NCI-H146 treated with DMSO at 0.1 percent for 48 hours (cell line): ENCODE measurements around the gene SF3B2.
"Not testable (repeated sequence)": the region's sequence is repeated elsewhere in the genome, so short reads cannot be mapped to it uniquely, and the experiment has no call there.

Experiments used
- DNase-seq: peaks from one replicate; lab custom pipeline; 2025; ENCODE audit not compliant: unreplicated experiment; lab: John Stamatoyannopoulos, UW

SF3B2 gene, protein sequence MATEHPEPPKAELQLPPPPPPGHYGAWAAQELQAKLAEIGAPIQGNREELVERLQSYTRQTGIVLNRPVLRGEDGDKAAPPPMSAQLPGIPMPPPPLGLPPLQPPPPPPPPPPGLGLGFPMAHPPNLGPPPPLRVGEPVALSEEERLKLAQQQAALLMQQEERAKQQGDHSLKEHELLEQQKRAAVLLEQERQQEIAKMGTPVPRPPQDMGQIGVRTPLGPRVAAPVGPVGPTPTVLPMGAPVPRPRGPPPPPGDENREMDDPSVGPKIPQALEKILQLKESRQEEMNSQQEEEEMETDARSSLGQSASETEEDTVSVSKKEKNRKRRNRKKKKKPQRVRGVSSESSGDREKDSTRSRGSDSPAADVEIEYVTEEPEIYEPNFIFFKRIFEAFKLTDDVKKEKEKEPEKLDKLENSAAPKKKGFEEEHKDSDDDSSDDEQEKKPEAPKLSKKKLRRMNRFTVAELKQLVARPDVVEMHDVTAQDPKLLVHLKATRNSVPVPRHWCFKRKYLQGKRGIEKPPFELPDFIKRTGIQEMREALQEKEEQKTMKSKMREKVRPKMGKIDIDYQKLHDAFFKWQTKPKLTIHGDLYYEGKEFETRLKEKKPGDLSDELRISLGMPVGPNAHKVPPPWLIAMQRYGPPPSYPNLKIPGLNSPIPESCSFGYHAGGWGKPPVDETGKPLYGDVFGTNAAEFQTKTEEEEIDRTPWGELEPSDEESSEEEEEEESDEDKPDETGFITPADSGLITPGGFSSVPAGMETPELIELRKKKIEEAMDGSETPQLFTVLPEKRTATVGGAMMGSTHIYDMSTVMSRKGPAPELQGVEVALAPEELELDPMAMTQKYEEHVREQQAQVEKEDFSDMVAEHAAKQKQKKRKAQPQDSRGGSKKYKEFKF

DNA sequence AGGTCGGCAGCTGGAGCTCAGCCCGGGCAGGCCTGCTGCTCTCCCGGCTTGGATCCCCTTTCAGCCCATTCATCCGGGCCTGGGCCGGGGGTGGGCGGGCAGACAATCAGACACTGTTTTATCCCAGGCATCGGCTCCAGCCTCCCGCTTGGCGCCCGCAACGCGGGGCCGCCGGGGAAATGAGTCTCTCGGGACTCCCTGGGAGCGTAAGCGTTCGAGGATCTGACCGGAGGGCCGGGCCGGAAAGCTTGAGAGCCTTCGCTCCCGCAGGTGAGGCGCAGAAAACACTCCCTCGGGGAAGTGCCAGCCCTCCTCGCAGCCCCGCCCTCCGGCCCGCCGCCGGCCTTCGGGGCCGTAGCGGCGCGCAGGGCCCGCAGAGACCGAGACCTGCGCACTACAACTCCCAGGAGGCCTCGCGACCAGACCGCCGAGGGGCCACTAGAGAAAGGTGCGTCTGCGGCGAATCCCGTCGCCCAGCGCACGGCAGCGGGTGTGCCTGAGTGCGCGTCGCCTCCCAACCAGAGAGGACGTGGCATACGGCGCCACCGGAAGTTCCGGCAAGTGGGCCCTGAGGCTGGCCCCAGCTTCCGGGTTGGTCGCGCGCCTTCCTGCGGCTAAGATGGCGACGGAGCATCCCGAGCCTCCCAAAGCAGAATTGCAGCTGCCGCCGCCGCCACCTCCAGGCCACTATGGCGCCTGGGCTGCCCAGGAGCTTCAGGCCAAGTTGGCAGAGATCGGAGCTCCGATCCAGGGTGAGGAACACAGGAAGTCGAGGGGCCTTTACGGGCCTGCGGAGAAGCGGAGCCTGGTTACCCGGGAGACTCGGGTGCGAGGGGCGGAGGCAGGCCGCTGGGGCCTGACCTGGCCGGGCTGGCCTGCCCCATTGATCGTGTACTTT lies at the start of gene SF3B2:
TSS of gene SF3B2 (plus strand) at position 599 of the 898 bp plus-strand sequence. CDS start at position 620, 21 bp downstream.
- DNase-seq: peak; percentile 91

DNA sequence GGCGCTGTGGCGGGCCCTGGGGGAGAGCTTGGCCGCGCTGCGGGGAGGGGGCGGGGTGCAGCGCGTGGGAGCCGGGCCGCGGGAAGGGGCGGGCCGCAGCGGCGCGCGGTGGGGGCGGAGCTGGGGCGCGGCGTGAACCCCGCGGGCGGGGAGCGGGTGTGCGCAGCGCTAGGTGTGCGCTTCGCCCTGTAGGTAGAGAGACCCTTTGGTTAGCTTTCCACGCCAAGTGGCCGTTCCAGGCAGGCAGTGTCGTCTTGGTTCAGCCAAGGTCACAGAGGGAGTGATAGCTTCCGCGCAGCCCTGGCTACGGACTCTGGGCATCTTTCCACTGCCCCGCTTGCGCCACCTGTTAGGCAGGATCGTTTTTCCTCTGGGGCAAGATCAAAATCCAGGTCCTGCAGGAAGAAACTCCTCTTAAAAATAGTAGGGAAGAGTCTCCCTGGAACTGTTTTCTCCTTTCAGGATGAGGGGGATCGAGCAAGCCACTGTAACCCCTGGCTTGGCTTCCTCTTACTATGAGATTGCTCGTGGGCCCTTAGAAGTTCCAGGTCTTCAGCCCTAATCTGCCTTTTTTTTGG lies 49.4 kb upstream of the SF3B2 start:
- DNase-seq: no peak

DNA sequence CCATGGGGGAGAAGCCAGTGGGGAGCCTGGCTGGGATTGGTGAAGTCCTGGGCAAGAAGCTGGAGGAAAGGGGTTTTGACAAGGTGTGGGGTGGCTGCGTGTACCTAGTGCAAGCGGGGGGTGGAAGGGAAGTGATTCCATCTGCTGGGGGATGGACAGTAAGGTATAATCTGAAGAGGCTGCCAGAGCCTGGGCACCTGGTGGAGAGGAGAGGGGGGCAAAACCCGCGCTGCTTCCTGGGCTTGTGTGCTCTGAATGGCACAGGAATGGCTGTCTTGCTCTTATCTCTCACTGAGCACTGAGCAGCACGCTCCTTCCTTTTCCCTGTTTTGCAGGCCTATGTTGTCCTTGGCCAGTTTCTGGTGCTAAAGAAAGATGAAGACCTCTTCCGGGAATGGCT lies 48.9 kb upstream of the SF3B2 start:
- no peak for DNase-seq

DNA sequence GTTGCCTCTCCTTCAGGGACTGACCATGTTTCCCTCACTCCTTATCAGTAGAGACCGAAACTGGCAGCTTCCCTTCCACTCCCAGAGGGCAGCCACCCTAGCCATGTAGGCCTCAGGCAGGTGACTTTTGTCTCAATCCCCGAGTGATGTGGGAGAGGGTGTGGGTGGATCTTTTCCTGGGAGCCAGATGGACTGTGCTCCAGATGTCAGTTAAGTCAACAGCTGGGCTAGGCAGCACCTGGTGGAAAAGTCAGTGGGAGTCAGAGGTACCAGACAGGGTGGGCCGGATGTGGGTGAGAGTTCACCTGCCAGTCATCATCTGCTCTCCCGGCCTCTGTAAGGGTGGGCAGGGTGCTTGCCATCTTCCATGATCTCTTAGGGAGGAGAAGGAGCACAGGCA lies 48.0 kb upstream of the SF3B2 start:
- DNase-seq: no peak

DNA sequence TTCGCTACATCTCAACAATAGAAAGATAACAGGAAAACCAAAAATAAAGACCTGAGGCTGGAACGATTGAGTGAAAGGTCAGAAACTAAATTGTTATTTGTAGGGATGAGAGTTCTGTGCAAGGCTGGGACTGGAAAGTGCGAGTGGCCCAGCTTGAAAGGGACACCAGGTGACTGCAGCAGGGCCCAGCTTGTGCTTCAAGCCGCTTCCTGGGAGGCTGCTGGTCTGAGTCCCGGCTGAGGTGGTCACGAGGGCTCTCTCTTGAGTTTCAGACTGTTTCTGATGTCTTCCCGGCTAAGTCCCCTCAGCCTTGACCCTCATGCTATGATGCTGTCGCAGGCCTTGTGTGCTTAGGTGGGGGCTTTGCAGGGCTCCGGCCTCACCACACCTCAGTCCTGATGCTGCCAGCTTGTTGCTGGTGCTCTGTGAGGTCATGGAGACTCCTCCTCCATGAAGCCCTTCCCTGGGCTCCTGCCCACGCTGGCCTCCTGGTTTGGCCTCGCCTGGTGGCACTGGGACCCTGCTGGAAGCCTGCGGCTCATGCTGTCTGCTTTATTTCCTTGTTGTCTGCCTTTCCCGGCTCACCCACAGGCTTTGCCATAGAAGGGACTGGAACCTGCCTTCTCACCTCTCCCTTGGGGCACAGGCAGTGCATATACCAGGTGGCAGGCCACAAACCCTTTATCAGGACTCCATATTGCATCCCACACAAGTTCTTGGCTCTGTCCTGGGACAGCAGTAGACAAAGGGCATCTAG lies 45.9 kb upstream of the SF3B2 start:
- no peak for DNase-seq

DNA sequence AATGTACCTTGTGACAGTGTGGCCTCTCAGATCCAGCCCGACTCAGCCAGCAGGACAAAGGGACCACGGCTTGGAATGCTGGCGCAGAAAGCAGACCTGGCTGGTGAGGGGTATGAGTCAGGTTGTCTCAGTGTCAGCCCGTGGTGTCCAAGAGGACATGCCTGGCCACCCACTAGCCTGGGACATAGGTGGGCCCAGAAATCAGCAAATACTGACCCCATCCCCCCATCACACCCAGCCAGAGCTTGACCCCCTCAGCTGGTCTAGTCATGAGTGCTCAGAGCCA lies 45.3 kb upstream of the SF3B2 start:
- no peak for DNase-seq

DNA sequence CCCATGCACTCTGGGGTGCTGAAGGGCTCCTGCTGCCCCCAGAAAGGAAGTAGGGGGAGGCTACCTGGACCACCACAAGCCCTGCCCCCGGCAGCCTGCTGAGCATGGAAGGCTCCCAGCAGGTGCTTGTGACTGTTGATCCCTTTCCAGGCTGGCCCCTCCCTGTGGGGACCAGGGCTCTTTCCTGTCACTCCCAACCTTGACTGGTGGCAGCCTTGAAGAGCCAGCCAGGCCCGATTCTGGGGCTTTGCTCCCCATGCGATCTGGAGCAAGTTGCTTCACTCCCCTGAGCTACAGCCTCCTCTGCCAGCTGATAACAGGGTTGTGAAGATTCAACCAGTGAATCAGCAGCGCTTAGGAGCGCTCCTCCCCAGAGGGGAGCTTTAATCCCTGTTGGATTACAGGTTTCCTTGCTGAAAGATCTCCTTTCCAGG lies 44.9 kb upstream of the SF3B2 start:
- no peak for DNase-seq

DNA sequence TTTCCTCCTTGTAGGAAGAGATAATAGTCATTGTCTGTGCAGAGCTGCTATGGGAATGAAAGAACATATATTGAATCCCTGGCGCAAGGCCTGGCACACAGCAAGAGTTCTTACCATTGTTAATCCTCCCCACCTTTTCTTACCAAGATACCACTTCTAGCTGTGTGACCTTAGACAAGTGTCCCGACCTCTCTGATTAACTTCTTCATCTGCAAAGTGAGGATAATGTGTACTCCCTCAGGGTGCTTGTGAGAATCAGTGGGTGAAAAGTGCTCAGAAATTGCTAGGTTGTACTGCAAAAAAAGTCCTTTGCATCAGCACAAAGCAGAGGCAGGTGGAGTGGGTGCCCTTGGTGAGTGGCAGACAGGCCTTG lies 44.1 kb upstream of the SF3B2 start:
- no peak for DNase-seq

DNA sequence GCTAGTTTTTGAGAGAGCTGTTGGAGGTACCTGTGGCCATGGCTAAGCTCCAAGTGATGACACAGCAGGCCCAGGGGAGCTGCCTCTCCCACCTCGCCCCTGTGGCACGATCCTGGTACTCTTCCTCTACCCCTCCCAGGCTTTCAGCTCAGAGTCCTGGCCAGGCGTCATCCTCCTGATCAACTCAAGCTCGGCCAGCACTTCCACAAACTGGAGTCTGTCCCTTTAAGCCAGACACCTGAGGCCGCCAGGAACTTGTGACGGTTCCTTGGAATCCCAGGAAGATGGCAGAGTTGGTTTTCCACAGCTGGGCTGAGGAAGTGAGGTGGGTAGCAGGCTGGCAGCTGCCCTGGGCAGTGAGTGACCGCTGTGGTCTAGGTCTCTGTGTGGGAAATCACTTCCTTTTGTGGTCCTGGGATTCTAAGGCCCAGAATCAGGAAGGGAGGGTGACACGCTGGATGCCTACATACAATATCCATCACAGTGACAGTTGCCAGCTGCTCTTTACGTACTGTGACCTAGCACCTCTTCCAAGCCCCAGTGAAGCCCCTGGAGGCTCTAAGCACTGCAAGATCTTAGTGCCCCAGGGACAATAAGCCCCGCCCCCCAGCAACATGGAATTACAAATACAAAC lies 43.6 kb upstream of the SF3B2 start:
- DNase-seq: no peak

DNA sequence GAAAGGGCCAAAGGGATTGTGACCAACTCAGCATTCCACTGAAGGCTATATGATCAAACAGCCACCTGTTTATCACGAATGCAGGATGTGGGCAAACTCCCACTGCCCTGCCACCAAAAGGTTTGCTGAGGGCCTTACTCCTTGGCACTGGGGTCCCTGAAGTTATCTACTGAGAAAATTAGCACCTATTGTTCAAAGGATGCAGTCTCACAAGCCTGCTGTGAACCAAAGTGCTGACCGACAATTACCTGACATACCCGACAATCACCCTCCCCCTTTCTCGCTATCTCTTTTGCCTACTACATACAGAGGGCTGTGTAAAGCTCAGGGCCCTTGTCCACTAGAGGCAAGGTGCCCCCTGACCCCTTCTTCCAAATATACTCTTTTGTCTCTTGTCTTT lies 42.1 kb upstream of the SF3B2 start:
- not testable (repeated sequence) for DNase-seq

DNA sequence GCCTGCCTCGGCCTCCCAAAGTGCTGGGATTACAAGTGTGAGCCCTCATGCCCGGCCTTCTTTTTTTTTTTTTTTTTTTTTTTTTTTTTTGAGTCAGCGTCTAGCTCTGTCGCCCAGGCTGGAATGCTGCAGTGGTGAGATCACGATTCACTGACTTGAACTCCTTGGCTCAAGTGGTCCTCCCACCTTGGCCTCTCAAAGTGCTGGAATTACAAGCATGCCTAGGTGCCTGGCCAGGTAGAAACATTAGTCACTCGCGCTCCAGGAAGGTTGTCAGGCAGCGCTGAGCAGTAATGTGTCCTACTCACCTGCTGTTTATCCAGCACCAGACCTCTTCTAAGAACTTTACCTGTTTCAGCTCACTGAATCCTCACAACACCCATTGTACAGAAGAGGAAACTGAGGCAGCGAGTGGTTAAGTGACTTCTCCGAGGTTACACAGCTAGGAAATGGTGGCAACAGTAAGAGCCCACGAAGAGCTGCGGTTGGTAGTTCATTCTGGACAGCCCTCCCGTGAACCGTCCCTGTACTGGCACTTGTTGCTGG lies 40.9 kb upstream of the SF3B2 start:
- no peak for DNase-seq

DNA sequence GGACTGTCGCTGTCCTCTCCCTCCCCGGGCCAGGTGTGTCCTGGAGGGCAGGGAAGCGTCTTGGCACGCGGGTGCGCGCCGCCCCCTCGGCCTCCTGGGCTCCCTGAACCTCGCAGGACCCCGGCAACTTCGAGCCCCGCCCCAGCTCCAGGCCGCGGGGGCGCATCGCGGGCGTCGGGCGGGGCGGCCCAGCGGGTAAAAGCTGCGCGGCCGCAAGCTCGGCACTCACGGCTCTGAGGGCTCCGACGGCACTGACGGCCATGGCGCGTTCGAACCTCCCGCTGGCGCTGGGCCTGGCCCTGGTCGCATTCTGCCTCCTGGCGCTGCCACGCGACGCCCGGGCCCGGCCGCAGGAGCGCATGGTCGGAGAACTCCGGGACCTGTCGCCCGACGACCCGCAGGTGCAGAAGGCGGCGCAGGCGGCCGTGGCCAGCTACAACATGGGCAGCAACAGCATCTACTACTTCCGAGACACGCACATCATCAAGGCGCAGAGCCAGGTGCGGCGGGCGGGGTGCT lies 40.3 kb upstream of the SF3B2 start, which contains the start of gene CST6:
TSS of gene CST6 (plus strand) at position 224 of the 519 bp plus-strand sequence. CDS start at position 261, 37 bp downstream.
- no peak for DNase-seq

DNA sequence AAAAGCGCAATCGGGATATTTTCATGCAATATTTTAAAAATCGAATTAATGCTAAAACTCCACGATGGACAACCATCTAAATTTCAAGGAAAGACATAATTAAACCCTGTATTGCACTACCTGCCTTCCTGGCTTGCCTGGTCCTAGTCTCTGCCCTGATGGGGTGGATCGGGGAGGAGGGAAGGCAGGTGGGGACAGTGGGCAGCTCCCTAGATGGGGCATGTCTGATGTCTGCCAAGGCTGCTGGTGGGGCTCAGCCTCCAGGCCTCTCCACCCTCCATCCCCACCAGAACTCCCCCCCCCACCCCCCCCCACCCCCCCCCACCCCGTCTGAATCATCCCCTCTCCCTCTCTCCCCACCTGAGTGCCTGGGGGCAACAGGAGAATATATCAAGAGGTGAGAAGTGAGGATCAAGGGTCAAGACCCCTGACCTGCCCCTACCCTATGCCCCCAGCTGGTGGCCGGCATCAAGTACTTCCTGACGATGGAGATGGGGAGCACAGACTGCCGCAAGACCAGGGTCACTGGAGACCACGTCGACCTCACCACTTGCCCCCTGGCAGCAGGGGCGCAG lies 39.7 kb upstream of the SF3B2 start:
- no peak for DNase-seq

DNA sequence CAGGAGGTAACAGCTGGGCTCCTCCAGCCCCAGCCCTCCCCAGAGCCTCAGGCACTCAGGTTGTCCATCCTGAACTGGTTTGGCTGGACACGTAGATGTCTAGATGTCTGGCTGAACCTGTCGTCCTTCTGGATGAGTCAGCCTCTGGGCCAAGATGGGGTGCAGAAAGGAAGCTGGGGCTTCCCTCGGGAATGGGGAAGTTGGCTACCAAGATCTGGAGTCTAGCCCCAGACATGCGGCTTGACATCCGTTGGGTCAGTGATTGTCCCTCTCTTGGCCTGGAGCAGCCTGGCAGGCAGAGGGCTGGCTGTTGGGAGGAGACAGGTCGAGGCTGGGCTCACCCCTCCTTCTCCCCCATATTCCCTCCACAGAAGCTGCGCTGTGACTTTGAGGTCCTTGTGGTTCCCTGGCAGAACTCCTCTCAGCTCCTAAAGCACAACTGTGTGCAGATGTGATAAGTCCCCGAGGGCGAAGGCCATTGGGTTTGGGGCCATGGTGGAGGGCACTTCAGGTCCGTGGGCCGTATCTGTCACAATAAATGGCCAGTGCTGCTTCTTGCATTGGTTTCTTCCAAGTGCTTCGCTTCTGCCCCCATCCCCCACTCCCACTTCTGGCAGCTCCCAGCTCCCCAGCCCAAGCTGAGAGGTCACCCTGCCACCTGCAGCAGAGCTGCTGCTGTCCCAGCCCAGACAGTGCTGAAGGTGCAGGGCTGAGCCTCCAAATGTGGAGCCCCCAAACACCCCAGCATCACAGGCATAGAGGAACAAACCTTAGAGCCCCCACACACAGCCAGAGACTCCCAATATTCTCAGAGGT lies 39.0 kb upstream of the SF3B2 start:
- DNase-seq: no peak

DNA sequence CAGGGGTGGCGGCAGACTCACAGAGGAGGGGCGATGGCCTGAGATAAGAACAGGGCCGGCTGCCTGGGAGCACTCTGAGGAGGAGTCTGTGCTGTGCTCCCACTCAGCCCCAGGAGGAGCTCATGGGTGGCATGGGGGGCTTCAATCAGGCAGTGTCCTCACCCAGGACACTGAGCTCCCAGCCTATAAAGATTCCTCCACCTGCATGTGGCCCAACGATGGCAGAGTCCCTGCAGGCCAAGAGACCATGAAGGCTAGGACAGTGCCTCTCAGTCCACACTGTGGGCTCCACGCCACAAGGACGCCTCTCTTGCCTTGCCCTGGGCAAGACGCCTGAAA lies 38.4 kb upstream of the SF3B2 start:
- DNase-seq: no peak

DNA sequence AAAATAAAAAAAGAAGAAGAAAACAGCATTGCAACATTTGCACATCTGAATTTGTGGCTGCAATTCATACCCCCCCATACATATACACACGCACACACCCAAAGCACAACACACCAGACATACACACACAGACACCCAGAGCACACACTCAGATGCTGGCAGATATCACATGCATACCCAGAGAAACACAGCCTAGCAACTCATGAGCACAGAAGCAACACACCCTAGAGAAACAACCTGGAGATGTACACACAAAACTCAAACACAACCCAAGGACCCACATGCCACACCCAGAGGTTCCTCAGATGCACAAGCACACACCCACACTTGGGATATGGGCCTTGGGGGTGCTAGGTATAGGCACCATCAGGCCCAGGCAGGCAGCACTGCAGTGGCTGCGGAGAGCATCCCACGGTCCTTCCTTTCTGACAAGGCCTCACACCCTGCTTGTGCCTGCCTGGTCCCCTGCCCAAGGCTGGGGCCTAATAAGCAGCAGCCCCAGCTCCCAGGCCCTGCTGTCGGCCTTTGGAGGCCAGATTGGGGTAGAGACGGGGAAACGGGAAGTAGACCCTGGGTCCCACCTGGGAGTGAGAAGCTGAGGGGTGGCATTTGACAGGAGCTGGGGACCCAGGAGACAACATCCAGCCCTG lies 37.2 kb upstream of the SF3B2 start:
- DNase-seq: no peak

DNA sequence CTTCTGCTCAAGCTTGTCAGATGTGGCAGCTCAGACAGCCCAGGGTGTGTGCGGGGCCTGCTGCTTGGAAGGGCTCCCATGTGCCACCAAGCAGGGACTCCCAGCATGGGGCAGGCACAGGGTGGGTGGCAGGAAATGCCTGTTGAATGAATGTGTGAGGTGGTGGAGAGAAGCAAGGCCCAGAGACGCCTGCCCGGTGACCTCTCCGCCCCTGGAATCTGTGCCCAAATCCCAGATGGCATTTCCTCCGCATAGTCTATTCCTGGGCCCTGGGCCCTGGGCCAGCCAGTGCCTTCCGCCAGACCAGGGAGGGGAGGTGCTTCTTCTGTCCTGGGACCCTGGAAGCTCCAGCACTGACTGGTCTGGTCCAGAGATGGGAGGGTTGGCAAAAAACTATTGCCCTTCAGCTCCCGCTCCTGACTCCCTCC lies 36.7 kb upstream of the SF3B2 start:
- DNase-seq: no peak
